MCF 10A (cell line): ENCODE data around the gene CTSS. TPM values are rescaled to one million over a fixed set of nuclear protein-coding genes. Genes with fewer than 3 reads are reported as not detected.
A peak's percentile ranks its signal among the peaks of the same experiment; 100 is the strongest.

ENCODE experiments used
- Bru-seq: library from RNA; stranded (reverse); fragments of 400-500 nt; gene quantifications from one replicate; lab custom pipeline; 2021; lab: Mats Ljungman, UMichigan
- BruChase-seq, 2 experiments: library from RNA; stranded (reverse); fragments of 400-500 nt; gene quantifications; one replicate each; lab custom pipeline; 2021; lab: Mats Ljungman, UMichigan
- BruUV-seq: library from RNA; stranded (reverse); fragments of 400-500 nt; replicated peaks from 2 replicates; lab custom pipeline; 2021; lab: Mats Ljungman, UMichigan
- CTCF ChIA-PET: fragments of 300-600 bp; sonication (Branson Sonifier 250); formaldehyde crosslinking; extraction: SDS; loops from one replicate; lab custom pipeline; 2021; ENCODE audit warnings: antibody characterized with exemption, inconsistent platforms; lab: Yijun Ruan, JAX
- POLR2A ChIA-PET: fragments of 300-600, 350-650 bp; sonication (Branson Sonifier 250); formaldehyde crosslinking; extraction: SDS; loops from one replicate; lab custom pipeline; 2020; ENCODE audit warnings: antibody characterized with exemption, inconsistent platforms; lab: Yijun Ruan, JAX
- DNase-seq: peaks from one replicate; pipeline ENCODE4 v3.0.0-alpha.2; 2018; ENCODE audit not compliant: unreplicated experiment
- H3K27ac Mint-ChIP-seq: one replicate; pipeline ENCODE4 v1.8.0; 2022; ENCODE audit warnings: mild to moderate bottlenecking, low read depth, mixed read lengths; ENCODE audit not compliant: unreplicated experiment
- H3K27me3 Mint-ChIP-seq: one replicate; pipeline ENCODE4 v1.8.0; 2022; ENCODE audit warnings: mixed read lengths; ENCODE audit not compliant: insufficient read depth, unreplicated experiment
- H3K36me3 Mint-ChIP-seq: one replicate; pipeline ENCODE4 v1.8.0; 2022; ENCODE audit warnings: mild to moderate bottlenecking, moderate library complexity, mixed read lengths; ENCODE audit not compliant: insufficient read depth, unreplicated experiment
- H3K4me1 Mint-ChIP-seq: one replicate; pipeline ENCODE4 v1.8.0; 2022; ENCODE audit warnings: mixed read lengths; ENCODE audit not compliant: insufficient read depth, unreplicated experiment
- H3K4me3 Mint-ChIP-seq: one replicate; pipeline ENCODE4 v1.8.0; 2022; ENCODE audit warnings: mild to moderate bottlenecking, moderate library complexity, mixed read lengths; ENCODE audit not compliant: unreplicated experiment
- H3K9me3 Mint-ChIP-seq: one replicate; pipeline ENCODE4 v1.8.0; 2022; ENCODE audit warnings: mixed read lengths; ENCODE audit not compliant: unreplicated experiment
- CTCF ChIP-seq: fragments of 200-600 bp; IDR thresholded peaks from one replicate; pipeline ENCODE4 v1.8.0; 2022; ENCODE audit warnings: antibody characterized with exemption, mild to moderate bottlenecking; ENCODE audit not compliant: unreplicated experiment
- intact Hi-C: fragments of 100-400 bp; cut with micrococcal nuclease; formaldehyde crosslinking; loops from 2 replicates; pipeline ENCODE4 v1.14.1; 2022
- long read RNA-seq: library from polyadenylated mRNA; stranded (forward); transcript quantifications from one replicate; pipeline ENCODE4 v2.0.0, GENCODE V29; 2022
- total RNA-seq: library from RNA; stranded (reverse); gene quantifications from 2 replicates; pipeline ENCODE4 v1.2.3, GENCODE V29; 2022

Gene CTSS
- total RNA-seq = 0.75 and 0.86 TPM in 2 replicates
- Bru-seq, nascent RNA = percentile 33 among the genes with signal in this experiment
- BruChase-seq, experiment 1, labeled RNA remaining after a 6-hour chase = percentile 60 among the genes with signal in this experiment
- BruChase-seq, experiment 2, labeled RNA remaining after a 2-hour chase = percentile 52 among the genes with signal in this experiment
- long read RNA-seq, full-length matches to known transcripts = 3 of 3 reads
- long read RNA-seq, partial matches to known transcripts = 0 of 3 reads
- long read RNA-seq, other reads (novel, unspliced or antisense) = 0 of 3 reads

- Mint-ChIP-seq H3K36me3 (peaks cover 4% of the 10 kb centered on the region), H3K4me3 (peak within 1 kb of the TSS; percentile 58), H3K27me3 (no peaks in the 10 kb centered on the region), H3K27ac (peak within 1 kb of the TSS; percentile 96), H3K9me3 (no peaks in the 10 kb centered on the region), H3K4me1 (peaks cover 21% of the 10 kb centered on the region)
- BruUV-seq = no TSS peak
- intact Hi-C loops = no loop called here
- ChIA-PET CTCF (interaction anchor here (0.6 to 1.2 kb wide), 5 partner anchors 9 to 445 kb away, joined by 3 to 4 read pairs (median 4); no protein-coding TSS in a partner anchor), POLR2A (interaction anchor here (1.0 to 2.4 kb wide), 5 partner anchors 14 to 496 kb away, joined by 3 to 16 read pairs (median 5); partner anchors contain the start of genes APH1A, GOLPH3L and MCL1)
- no peak for TF ChIP-seq CTCF
- peak; percentile 8 for DNase-seq
Measured at GRCh38 chr1:150765296-150765976, at the start of gene CTSS. Gene CTSS (minus strand): TSS chr1:150765778. CDS start chr1:150764763, 1,015 bp downstream.

- no peaks in the 10 kb centered on the region for H3K27me3 Mint-ChIP-seq
- BruUV-seq = no TSS peak
- peak; percentile 94 for TF ChIP-seq CTCF
- peaks cover 25% of the 10 kb centered on the region for H3K36me3 Mint-ChIP-seq
- H3K4me1 Mint-ChIP-seq = no peaks in the 10 kb centered on the region
- H3K4me3 Mint-ChIP-seq = no peak overlapping the region
- ChIA-PET CTCF (interaction anchor here (0.5 to 3.2 kb wide), 47 partner anchors 9 to 562 kb away, joined by 3 to 32 read pairs (median 5); partner anchors contain the start of genes ENSA, GOLPH3L, MCL1 and MINDY1), POLR2A (interaction anchor here (0.5 to 2.5 kb wide), 21 partner anchors 7 to 298 kb away, joined by 3 to 25 read pairs (median 4); partner anchors contain the start of genes ENSA, FALEC, GOLPH3L and MCL1)
- H3K27ac Mint-ChIP-seq = no peak overlapping the region
- peak; percentile 74 for DNase-seq
- H3K9me3 Mint-ChIP-seq = no peaks in the 10 kb centered on the region
- intact Hi-C loops = loop anchor here (1.0 to 10.0 kb wide), 6 partner anchors 116 to 556 kb away; partner anchors contain the start of genes CA14, GOLPH3L and TARS2
Measured at GRCh38 chr1:150813028-150813707, 47.6 kb upstream of the CTSS start.

- Mint-ChIP-seq H3K9me3 (no peaks in the 10 kb centered on the region), H3K4me3 (no peak overlapping the region), H3K4me1 (no peaks in the 10 kb centered on the region), H3K36me3 (peaks cover 32% of the 10 kb centered on the region), H3K27ac (no peak overlapping the region), H3K27me3 (no peaks in the 10 kb centered on the region)
- CTCF ChIA-PET = interaction anchor here (0.6 to 3.2 kb wide), 3 partner anchors 191 to 347 kb away, joined by 3 to 24 read pairs (median 3); no protein-coding TSS in a partner anchor
- DNase-seq = no peak
- BruUV-seq = no TSS peak
- POLR2A ChIA-PET = interaction anchor here (1.0 kb wide), 1 partner anchor 250 kb away, joined by 3 read pairs; no protein-coding TSS in a partner anchor
- intact Hi-C loops = loop anchor here (5.0 to 10.0 kb wide), 2 partner anchors 326 to 554 kb away; partner anchors contain the start of genes CA14 and TARS2
- no peak for TF ChIP-seq CTCF
Measured at GRCh38 chr1:150810958-150811659, 45.5 kb upstream of the CTSS start.
